ENCODE data around the gene ASXL2.
"Not testable (repeated sequence)": the region's sequence is repeated elsewhere in the genome, so short reads cannot be mapped to it uniquely, and the experiment has no call there.

Gene ASXL2

GRCh38 chr2:25831746-25832449 lies 46.4 kb downstream of the ASXL2 start:
- DNase-seq = no peak

DNA sequence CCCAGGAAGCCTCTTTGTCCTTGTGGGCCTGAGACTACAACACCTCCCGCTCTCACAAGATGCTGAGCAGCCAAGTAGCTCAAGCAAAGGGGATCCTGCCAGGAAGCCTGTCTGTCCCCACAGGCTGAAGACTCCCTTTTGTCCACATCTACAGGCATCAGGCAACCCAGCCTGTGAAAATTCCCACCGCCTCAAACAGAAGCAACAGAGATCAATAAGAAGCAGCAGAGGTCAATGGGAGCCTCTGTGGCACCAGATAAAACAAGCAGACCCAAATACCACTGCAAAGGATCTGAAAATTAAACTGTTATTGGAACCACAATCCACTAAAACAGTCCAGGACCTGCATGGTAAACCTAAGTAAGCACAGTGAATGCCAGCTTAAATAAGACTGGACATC lies 48.5 kb downstream of the ASXL2 start:
- no peak for DNase-seq

DNA sequence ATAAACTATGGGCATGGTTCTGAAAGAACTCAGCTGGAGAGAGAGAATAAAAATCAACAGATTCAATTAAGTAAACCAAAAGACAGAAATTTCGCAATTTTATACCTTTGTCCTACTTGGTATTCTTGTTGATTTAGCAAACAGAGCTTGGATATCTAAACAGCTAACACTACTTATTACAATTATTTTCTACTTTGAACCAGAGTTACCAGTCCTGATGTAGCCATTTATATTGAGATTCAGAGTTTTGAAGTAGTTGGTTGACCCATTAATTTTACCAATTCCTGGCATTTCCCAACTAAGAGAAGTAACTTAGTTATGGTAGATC lies 48.9 kb downstream of the ASXL2 start:
- DNase-seq = no peak

- not testable (repeated sequence) for DNase-seq
Observed at GRCh38 chr2:25828532-25829376, 49.5 kb downstream of the ASXL2 start.

GRCh38 chr2:25825238-25825637 lies 53.0 kb downstream of the ASXL2 start:
- peak; percentile 10 for DNase-seq

DNA sequence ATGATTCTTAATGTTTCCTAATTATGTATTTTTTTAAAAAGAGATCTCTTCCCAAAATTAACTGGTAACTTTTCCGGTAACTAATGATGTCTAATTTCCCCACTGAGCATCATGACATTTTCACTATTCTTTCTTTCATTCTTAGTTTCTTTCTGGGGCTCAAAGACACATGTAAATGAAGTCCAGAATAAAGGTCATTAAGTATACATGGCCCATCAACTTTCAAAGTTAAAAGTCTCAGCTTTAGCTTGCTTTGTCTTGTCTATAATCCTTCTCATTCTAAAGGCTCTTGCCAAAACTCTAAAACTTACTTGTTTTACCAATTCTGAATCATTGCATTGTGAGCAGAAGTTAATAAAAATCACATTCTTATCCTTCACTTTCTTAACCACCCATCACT lies 53.6 kb downstream of the ASXL2 start:
- no peak for DNase-seq

GRCh38 chr2:25824216-25824615 lies 54.1 kb downstream of the ASXL2 start:
- DNase-seq = no peak

DNA sequence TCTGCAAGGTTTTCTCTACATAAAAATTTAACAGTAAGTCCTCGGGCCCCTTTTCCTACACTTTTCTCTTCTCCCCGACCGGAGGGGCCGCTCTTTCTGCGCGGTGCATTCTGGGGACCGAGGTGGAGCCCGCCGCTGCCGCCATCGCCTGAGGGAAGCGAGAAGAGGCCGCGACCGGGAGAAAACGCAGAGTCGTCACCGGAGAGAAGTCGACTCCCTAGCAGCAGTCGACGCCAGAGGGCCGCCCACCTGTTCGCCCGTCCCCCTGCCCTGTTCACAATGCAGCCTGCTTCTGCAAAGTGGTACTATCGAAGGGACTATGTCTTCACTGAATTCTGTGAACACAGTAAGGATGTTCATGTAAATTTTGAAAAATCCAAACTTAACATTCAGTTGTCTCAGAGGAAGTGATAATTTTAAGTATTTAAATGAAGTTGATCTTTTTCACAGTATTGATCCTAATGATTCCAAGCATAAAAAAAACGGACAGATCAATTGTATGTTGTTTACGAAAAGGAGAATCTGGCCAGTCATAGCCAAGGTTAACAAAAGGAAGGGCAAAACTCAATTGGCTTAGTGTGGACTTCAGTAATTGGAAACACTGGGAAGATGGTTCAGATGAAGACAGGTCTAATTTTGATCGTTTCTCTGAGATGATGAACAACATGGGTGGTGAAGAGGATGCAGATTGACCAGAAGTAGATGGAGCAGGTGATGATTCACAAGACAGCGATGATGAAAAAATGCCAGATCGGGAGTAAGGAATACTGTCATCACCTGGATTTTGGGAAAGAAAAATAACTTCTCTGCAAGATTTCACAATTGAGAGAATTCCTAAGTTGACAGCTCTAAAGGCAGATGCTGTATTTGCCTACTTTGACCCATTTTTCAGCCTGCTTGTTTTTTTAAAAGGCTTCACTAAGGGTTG lies 55.8 kb downstream of the ASXL2 start:
- DNase-seq = peak; percentile 73

- no peak for DNase-seq
Observed at GRCh38 chr2:25821225-25822056, 56.8 kb downstream of the ASXL2 start.

DNA sequence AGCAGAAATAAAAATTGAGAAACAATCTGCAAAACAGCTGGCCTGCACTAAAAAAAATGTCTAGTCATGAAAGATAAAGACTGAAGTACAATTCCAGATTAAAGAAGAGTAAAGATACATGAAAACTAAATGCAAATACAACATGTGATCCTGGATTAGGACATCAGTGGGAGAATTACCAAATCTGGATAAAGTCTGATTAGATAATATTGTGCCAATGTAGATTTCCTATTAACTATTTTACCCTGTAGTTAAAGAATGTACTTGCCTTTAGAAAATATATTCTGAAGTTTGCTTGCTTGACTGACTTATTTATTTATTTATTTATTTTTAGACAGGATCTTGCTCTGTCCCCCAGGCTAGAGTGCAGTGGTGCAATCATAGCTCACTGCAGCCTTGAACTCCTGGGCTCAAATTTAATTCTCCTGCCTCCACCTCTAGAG lies 58.7 kb downstream of the ASXL2 start:
- DNase-seq = no peak

DNA sequence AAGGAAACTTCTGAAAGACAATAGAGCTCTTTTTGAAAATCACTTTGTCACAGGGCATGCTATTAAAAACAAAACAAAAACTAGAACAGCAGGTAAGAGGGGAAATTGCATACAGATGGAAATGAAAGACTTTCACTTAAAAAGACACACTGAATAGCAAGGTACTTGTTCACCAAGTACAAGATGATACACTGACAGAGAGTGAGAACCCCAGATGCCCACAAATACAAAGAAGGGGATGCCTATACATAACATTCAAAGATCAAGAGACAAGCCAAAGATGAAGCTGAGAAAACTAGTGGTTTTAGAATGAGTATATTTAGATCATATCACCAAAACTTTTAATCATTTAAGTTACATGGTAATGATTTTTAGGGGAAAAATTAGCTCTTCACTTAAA lies 60.7 kb downstream of the ASXL2 start:
- DNase-seq = no peak

- no peak for DNase-seq
Observed at GRCh38 chr2:25817006-25817405, 61.3 kb downstream of the ASXL2 start.

- no peak for DNase-seq
Observed at GRCh38 chr2:25816249-25816648, 62.0 kb downstream of the ASXL2 start.

DNA sequence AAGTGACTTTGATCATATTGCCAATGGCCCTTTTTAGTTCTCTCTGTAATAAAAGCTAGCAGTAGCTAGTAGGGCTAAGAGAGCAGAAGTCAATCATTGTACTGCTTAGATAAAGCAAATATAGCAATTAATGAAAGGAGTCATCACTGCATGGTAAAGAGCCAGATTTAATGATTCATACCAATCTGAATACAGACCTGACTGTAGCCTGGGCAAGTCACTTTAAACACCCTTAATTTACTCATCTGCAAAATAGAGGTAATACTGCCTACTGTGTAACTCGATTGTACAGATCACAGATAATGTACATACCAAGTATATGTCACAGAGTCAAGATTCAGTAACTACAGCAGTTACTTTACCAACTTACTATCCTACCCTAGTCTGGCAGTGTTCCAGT lies 63.6 kb downstream of the ASXL2 start:
- no peak for DNase-seq

GRCh38 chr2:25810428-25810827 lies 67.9 kb downstream of the ASXL2 start:
- no peak for DNase-seq

DNA sequence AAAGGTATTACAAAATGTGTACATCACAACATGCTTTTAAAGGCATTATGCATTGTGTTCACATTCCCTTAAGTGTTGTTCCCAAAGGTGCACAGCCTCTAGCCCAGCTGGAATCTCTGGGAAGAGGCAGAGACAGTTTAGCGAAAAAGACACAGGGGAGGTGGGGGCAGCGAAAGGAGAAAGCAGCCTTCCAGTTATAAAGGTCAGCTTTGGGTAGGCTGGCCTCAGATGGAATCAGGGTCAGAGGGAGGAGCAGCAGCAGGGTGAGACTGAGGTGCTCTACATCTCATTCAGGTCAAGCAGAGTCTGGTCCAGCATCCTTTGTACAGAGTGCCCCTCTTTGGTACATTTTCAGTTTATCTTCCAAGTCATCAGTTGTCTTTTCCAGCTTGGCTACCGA lies 68.6 kb downstream of the ASXL2 start:
- DNase-seq = no peak

DNA sequence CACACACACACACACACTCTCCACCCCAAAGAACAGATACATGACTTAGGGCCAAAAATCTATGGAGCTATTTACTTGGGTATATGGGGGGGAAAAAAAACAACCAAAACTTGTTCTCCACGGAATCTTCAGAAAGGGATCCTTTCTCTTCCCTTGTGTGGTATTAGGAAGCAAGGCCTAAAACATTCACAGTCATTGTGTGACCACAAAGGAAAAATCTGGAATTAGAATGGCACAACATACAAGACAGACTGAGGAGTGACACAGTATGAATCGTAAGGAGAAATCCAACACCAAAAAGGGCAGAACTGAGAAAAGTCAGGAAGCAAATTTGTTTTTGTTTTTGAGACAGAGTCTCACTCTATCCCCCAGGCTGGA lies 70.3 kb downstream of the ASXL2 start:
- DNase-seq = no peak

GRCh38 chr2:25806941-25807340 lies 71.3 kb downstream of the ASXL2 start:
- DNase-seq = no peak

GRCh38 chr2:25805987-25806386 lies 72.3 kb downstream of the ASXL2 start:
- no peak for DNase-seq

DNA sequence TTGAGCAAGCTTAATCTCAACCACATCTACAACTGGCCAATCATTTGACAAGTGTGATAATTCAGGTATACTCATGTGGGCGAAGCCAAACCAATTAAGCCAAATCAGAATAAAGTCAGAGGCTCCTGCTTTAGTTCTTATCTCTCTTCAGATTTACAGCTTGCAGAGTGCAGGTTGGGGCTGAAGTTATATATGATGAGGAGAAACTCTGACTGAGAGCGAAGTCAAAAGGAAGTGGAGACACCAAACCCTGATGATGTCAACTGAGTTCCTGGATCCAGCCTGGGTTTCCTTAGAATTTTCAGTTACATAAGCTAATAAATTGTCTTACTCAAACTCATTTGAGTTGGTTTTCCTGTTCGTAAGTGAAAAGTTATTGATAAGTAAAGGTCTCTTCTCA lies 73.9 kb downstream of the ASXL2 start:
- DNase-seq = no peak

- DNase-seq = no peak
Observed at GRCh38 chr2:25799301-25799700, 79.0 kb downstream of the ASXL2 start.
